ENCODE data around the gene RECQL5. TPM values are rescaled to one million over a fixed set of nuclear protein-coding genes. Genes with fewer than 3 reads are reported as not detected.

Gene RECQL5
- polyA plus RNA-seq, 1 of the 3 experiments (the other 2 are of a cell fraction): 25.3 TPM

GRCh38 chr17:75622076-75622475 lies 44.9 kb downstream of the RECQL5 start:
- Histone ChIP-seq H3K36me3 (replicated peaks in 1 of 2; ENCODE audit: control insufficient read depth in 1 of 2, insufficient read depth in 2 of 2, low read length in 1 of 2) (peaks cover 0 to 4% of the 10 kb centered on the region in 2 experiments), H3K9ac (no peak overlapping the region), H3K27ac (ENCODE audit: low read depth in 2 of 2, low read length in 1 of 2) (no peak overlapping the region), H3K79me2 (ENCODE audit: insufficient read depth) (no peaks in the 10 kb centered on the region), H3K4me3 (ENCODE audit: low read depth in 2 of 2, low read length in 1 of 2) (no peak overlapping the region), H4K20me1 (ENCODE audit: insufficient read depth) (no peaks in the 10 kb centered on the region), H3F3A (replicated peaks; ENCODE audit: insufficient read depth) (no peaks in the 10 kb centered on the region), H3K27me3 (ENCODE audit: insufficient read depth) (no peaks in the 10 kb centered on the region), H3K9me2 (no peaks in the 10 kb centered on the region), H3K4me2 (no peak overlapping the region), H3K9me3 (no peaks in the 10 kb centered on the region), H3K4me1 (ENCODE audit: control insufficient read depth in 1 of 2, insufficient read depth in 2 of 2, low read depth in 1 of 2, low read length in 1 of 2) (peaks cover 0 to 32% of the 10 kb centered on the region in 2 experiments; a peak in 1 of 4 replicates), H2AFZ (ENCODE audit: low read depth) (no peak overlapping the region)
- POLR2A ChIA-PET: interaction anchor here (1.0 kb wide), 1 partner anchor 10 kb away, joined by 3 read pairs; no protein-coding TSS in a partner anchor
- WGBS (ENCODE audit: low lambda C conversion rate): 84% methylated on average over 8 of the region's 8 CpGs
- DNase-seq: no peak
- TF ChIP-seq IRF3 (IDR thresholded peaks at IDR 0.05; ENCODE audit: low read depth, low read length) (no peak), RAD21 (IDR thresholded peaks at IDR 0.05; ENCODE audit: low read length) (no peak)
- CTCF ChIA-PET: interaction anchor here (0.8 to 37.9 kb wide), 9 partner anchors 10 to 129 kb away, joined by 3 to 1370 read pairs (median 18); partner anchors contain the start of genes GALK1, SMIM5 and TSEN54

DNA sequence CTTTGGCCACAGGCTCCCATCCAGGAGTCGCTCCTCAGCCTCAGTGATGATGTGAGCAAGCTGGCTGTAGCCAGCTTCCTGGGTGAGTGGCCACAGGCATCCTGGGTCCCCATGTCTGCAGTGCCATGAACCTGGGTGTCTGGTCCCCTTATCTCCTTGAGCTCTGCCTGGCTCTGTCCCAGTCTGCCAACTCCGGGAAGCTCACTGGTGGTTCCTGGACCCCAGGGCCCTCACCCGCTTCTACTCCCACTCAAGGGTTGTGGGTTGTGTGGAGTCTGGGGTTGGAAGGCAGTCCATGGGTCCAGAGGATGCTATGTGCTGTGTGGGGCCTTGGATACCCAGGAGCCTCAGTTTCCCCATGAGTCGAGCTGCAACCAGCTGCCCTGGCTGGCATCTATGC lies 45.5 kb downstream of the RECQL5 start:
- CTCF ChIA-PET: interaction anchor here (0.7 to 37.9 kb wide), 12 partner anchors 8 to 129 kb away, joined by 3 to 1370 read pairs (median 3); partner anchors contain the start of genes GALK1, SMIM5 and TSEN54
- Histone ChIP-seq H3K27ac (ENCODE audit: low read depth in 2 of 2, low read length in 1 of 2) (no peak overlapping the region; a peak in 1 of 4 replicates), H2AFZ (ENCODE audit: low read depth) (no peak overlapping the region), H4K20me1 (ENCODE audit: insufficient read depth) (no peaks in the 10 kb centered on the region), H3K4me3 (ENCODE audit: low read depth in 2 of 2, low read length in 1 of 2) (no peak overlapping the region), H3K79me2 (ENCODE audit: insufficient read depth) (no peaks in the 10 kb centered on the region), H3K9me2 (no peaks in the 10 kb centered on the region), H3F3A (replicated peaks; ENCODE audit: insufficient read depth) (no peaks in the 10 kb centered on the region), H3K9ac (no peak overlapping the region), H3K9me3 (no peaks in the 10 kb centered on the region), H3K4me1 (ENCODE audit: control insufficient read depth in 1 of 2, insufficient read depth in 2 of 2, low read depth in 1 of 2, low read length in 1 of 2) (peaks cover 0 to 28% of the 10 kb centered on the region in 2 experiments; a peak in 1 of 4 replicates), H3K4me2 (no peak overlapping the region), H3K27me3 (ENCODE audit: insufficient read depth) (no peaks in the 10 kb centered on the region), H3K36me3 (replicated peaks in 1 of 2; ENCODE audit: control insufficient read depth in 1 of 2, insufficient read depth in 2 of 2, low read length in 1 of 2) (no peaks in the 10 kb centered on the region)
- no peak for DNase-seq
- TF ChIP-seq GABPA (IDR thresholded peaks at IDR 0.05; ENCODE audit: low read depth): no peak
- TF ChIP-seq TAF1 (IDR thresholded peaks at IDR 0.05; ENCODE audit: borderline replicate concordance, low read depth, low read length): no peak
- TF ChIP-seq RAD21 (IDR thresholded peaks at IDR 0.05; ENCODE audit: low read length): no peak
- TF ChIP-seq USF1 (IDR thresholded peaks at IDR 0.05; ENCODE audit: borderline replicate concordance, low read depth): no peak
- no peak for TF ChIP-seq CHD2 (IDR thresholded peaks at IDR 0.05; ENCODE audit: low read length, partially characterized antibody)
- TF ChIP-seq PBX3 (IDR thresholded peaks at IDR 0.05): no peak
- TF ChIP-seq FOXM1 (IDR thresholded peaks at IDR 0.05; ENCODE audit: low read depth): no peak
- TF ChIP-seq FOXJ3 (CRISPR knock-in tag; IDR thresholded peaks at IDR 0.05): no peak
- TF ChIP-seq IRF3 (IDR thresholded peaks at IDR 0.05; ENCODE audit: low read depth, low read length): no peak
- TF ChIP-seq NFIC (IDR thresholded peaks at IDR 0.05; ENCODE audit: borderline replicate concordance): no peak
- TF ChIP-seq MAX (IDR thresholded peaks at IDR 0.05; ENCODE audit: low read depth): no peak
- TF ChIP-seq, protein P1, sequence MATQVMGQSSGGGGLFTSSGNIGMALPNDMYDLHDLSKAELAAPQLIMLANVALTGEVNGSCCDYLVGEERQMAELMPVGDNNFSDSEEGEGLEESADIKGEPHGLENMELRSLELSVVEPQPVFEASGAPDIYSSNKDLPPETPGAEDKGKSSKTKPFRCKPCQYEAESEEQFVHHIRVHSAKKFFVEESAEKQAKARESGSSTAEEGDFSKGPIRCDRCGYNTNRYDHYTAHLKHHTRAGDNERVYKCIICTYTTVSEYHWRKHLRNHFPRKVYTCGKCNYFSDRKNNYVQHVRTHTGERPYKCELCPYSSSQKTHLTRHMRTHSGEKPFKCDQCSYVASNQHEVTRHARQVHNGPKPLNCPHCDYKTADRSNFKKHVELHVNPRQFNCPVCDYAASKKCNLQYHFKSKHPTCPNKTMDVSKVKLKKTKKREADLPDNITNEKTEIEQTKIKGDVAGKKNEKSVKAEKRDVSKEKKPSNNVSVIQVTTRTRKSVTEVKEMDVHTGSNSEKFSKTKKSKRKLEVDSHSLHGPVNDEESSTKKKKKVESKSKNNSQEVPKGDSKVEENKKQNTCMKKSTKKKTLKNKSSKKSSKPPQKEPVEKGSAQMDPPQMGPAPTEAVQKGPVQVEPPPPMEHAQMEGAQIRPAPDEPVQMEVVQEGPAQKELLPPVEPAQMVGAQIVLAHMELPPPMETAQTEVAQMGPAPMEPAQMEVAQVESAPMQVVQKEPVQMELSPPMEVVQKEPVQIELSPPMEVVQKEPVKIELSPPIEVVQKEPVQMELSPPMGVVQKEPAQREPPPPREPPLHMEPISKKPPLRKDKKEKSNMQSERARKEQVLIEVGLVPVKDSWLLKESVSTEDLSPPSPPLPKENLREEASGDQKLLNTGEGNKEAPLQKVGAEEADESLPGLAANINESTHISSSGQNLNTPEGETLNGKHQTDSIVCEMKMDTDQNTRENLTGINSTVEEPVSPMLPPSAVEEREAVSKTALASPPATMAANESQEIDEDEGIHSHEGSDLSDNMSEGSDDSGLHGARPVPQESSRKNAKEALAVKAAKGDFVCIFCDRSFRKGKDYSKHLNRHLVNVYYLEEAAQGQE (IDR thresholded peaks at IDR 0.05; ENCODE audit: low read depth, low read length): no peak
- TF ChIP-seq EZH2phosphoT487 (IDR thresholded peaks at IDR 0.05; ENCODE audit: borderline replicate concordance, low read depth): no peak
- TF ChIP-seq USF2 (IDR thresholded peaks at IDR 0.05; ENCODE audit: borderline replicate concordance, low read depth, low read length): no peak
- no peak for TF ChIP-seq GATA2 (CRISPR knock-in tag; IDR thresholded peaks at IDR 0.05)
- WGBS (ENCODE audit: low lambda C conversion rate): 80% methylated on average over 1 of the region's 4 CpGs
- POLR2A ChIA-PET: interaction anchor here (1.0 kb wide), 1 partner anchor 10 kb away, joined by 3 read pairs; no protein-coding TSS in a partner anchor
